ENCODE data around the gene MARCHF11.

The MARCHF11 gene

DNA sequence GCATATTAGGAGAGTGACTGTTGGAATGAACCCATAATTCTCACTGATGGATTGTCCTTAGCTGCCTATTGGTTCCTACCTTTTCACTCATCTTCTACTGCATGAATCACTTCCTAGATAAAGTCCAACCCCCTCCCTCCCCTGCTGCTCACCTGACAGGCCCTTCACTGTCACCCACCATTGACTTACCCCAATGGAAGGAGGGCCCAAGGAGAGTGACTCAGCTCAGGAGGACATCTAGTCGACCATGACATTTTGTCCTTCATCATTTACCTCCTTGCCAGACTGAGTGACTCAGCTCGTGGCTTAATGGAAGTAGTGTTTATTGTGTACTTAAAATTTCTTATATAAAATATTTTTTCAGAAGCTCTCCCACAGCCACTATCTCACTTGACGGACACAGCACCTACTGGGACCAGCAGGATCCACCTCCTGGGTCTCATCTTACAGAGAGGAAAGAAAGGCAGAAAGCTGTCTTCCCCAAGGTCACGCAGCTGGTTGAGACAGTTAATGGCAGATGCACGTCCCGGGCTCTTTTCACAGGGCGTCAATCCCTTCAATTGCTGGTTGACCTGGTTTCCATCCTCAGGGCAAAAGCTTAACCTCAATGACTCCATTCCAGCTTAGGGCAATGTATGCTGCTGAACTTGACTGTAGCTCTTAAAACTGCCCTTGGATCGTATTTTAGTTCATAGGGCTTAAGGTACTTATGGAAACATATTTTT, 142.3 kb downstream of the MARCHF11 start:
- CTCF ChIA-PET, result interaction anchor here (0.6 kb wide), 1 partner anchor 413 kb away, joined by 3 read pairs; no protein-coding TSS in a partner anchor
- TF ChIP-seq, protein P1, sequence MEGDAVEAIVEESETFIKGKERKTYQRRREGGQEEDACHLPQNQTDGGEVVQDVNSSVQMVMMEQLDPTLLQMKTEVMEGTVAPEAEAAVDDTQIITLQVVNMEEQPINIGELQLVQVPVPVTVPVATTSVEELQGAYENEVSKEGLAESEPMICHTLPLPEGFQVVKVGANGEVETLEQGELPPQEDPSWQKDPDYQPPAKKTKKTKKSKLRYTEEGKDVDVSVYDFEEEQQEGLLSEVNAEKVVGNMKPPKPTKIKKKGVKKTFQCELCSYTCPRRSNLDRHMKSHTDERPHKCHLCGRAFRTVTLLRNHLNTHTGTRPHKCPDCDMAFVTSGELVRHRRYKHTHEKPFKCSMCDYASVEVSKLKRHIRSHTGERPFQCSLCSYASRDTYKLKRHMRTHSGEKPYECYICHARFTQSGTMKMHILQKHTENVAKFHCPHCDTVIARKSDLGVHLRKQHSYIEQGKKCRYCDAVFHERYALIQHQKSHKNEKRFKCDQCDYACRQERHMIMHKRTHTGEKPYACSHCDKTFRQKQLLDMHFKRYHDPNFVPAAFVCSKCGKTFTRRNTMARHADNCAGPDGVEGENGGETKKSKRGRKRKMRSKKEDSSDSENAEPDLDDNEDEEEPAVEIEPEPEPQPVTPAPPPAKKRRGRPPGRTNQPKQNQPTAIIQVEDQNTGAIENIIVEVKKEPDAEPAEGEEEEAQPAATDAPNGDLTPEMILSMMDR (conservative IDR thresholded peaks at IDR 0.05; ENCODE audit: low read depth), result no peak
- no peak overlapping the region for H3K27ac ChIP-seq
- no peak for DNase-seq (ENCODE audit: low spot score)
- POLR2A ChIA-PET (ENCODE audit: low non-redundant PET), result no interaction called here

DNA sequence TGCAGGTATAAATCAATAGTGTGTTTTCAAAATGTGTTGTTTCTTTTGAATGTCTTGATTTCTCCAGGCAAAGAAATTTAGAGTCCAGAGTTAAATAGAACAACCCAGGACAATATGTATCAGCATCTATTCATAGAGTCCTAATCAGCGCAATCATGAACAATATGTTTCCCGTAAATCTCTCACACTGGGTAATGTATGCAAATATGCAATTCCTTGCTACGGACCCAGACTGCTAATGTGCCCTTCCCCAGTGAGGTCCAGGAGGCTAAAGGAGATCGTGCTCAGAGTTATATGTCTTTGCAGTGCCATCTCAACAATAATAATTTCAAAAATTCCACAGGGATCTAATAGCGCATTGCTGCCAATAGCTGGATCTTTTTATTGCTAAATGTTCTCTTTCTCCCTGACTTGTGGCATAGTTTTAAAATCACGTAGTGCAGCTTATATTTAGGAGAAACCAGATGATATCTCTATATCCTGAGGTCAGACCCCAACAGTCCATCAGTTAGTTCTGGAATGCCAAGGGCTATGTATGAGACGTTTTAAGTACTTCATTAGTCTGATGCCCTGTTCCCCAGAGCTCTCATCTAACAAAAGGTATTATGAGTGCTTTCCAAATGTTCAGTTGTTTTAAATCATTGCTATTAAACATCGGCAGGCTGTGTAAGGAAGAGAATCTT, 145.1 kb downstream of the MARCHF11 start:
- no peak for DNase-seq (ENCODE audit: low spot score)
- TF ChIP-seq, protein P1 (conservative IDR thresholded peaks at IDR 0.05; ENCODE audit: low read depth), result no peak
- POLR2A ChIA-PET (ENCODE audit: low non-redundant PET), result no interaction called here
- CTCF ChIA-PET, result no interaction called here
- no peak overlapping the region for H3K27ac ChIP-seq

DNA sequence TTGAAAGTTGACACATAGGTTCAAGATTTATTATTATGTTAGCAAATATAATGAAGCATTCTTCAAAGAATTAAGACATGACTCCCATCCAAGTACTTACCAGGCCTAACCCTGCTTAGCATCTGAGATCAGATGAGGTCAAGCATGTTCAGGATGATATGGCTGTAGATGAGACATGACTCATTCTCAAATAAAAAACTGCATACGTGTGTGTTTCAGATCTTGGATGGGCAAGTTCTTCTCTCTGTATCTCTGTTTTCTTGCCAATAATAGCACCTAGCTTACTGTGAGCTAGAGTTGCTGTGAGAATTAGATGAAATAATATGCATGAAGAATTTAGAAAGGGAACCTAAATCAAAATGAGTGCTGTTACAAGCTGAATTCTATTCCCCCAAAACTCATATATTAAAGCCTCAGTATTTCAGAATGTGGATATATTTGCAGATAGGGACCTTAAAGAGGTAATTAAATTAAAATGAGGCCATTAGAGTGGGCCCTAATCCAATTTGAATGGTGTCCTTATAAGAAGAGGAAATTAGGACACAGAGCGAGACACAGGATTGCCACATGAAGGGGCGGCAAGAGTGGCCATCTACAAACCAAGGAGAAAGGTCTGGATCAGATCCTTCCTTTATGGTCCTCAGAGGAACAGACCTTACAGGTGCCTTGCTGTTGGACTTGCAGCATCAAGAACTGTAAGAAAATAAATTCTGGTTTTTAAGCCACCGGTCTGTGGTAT, 146.2 kb downstream of the MARCHF11 start:
- TF ChIP-seq, protein P1 (conservative IDR thresholded peaks at IDR 0.05; ENCODE audit: low read depth), result no peak
- ChIA-PET CTCF (no interaction called here), POLR2A (ENCODE audit: low non-redundant PET) (no interaction called here)
- no peak for DNase-seq (ENCODE audit: low spot score)
- no peak overlapping the region for H3K27ac ChIP-seq

DNA sequence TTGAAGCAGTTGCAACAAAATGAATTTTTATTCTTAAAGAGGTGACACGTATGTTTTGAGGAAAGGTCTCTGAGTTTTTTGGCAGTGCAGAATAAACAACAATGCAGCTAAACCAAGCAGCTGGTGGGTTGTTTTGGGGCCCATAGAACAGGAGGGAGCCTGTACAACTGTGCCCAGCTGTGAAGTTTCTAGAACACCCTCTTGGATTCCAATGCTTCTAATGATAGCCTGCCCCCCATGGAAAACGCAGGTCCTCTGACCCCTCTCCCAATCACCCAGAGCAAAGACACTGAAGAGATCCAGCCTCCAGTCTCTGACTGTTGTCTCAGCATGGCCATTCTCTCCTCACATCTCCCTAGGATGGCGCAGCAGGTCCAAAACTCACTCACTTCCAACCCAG, 150.9 kb downstream of the MARCHF11 start:
- ChIA-PET POLR2A (ENCODE audit: low non-redundant PET) (no interaction called here), CTCF (no interaction called here)
- TF ChIP-seq, protein P1 (conservative IDR thresholded peaks at IDR 0.05; ENCODE audit: low read depth), result no peak
- DNase-seq (ENCODE audit: low spot score), result no peak
- H3K27ac ChIP-seq, result no peak overlapping the region

DNA sequence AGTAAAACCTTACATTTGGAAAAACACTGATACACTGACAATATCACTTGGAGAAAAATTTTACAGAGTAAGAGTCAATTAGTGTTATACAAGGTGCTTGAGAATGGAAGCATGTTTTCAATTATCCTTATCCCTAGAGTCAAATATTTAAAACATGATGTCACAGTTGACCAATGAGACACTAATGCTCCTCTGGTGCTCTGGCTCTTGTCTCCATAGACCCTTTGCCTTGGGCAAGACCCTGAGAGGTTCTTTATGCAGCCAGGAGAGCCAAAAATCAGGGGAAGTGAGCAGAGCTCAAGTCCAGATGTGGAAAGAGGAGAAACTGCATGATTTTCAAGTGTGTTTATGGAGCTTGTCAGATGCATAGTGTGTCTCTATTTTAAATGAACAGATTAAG, 153.9 kb downstream of the MARCHF11 start:
- POLR2A ChIA-PET (ENCODE audit: low non-redundant PET), result no interaction called here
- CTCF ChIA-PET, result interaction anchor here (0.6 kb wide), 1 partner anchor 1979 kb away, joined by 4 read pairs; no protein-coding TSS in a partner anchor
- TF ChIP-seq, protein P1 (conservative IDR thresholded peaks at IDR 0.05; ENCODE audit: low read depth), result no peak
- no peak for DNase-seq (ENCODE audit: low spot score)
- H3K27ac ChIP-seq, result no peak overlapping the region

DNA sequence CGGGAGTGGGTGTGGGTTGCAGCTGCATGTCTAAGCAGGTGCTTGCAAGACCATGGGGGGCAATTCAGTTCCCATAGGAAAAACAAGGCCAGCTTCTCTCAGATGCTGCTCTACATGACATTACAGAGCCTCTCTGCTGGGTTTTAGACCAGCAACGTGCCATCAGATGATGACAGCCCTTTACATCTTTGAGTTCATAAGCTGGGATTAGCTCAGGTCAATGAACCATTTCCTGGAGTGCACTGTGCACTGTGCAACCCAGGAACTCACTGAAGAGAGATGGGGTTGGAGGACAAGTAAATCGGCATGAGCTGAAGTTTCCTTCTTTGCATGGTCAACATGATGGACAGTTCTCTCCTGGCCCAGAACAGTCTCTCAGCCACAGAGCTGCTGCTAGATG, 160.6 kb downstream of the MARCHF11 start:
- DNase-seq (ENCODE audit: low spot score), result no peak
- TF ChIP-seq, protein P1 (conservative IDR thresholded peaks at IDR 0.05; ENCODE audit: low read depth), result no peak
- CTCF ChIA-PET, result no interaction called here
- POLR2A ChIA-PET (ENCODE audit: low non-redundant PET), result no interaction called here
- H3K27ac ChIP-seq, result no peak overlapping the region
